Smooth muscle cell (in vitro differentiated cells): Measurements from ENCODE around the gene PROX1. TPM values are rescaled to one million over a fixed set of nuclear protein-coding genes. Genes with fewer than 3 reads are reported as not detected.
"Not testable (repeated sequence)": the region's sequence is repeated elsewhere in the genome, so short reads cannot be mapped to it uniquely, and the experiment has no call there.

Source experiments
- DNase-seq: peaks from one replicate; lab custom pipeline; 2025; ENCODE audit not compliant: unreplicated experiment; lab: John Stamatoyannopoulos, UW
- H2AFZ ChIP-seq: fragments of 200-600 bp; sonication (generic); 2 replicates; pipeline ENCODE4 v1.6.0; 2016; ENCODE audit warnings: antibody characterized with exemption, low read depth, mild to moderate bottlenecking
- H3F3A ChIP-seq: fragments of 200-600 bp; sonication (generic); 2 replicates; pipeline ENCODE4 v1.6.0; 2017; ENCODE audit warnings: antibody characterized with exemption, low read depth
- H3K27ac ChIP-seq: fragments of 200-600 bp; sonication (generic); 2 replicates; pipeline ENCODE4 v1.5.1; 2016; ENCODE audit warnings: low read depth, mild to moderate bottlenecking
- H3K27me3 ChIP-seq: fragments of 200-600 bp; sonication (generic); 2 replicates; pipeline ENCODE4 v1.6.1; 2016; ENCODE audit warnings: low read depth, mild to moderate bottlenecking
- H3K36me3 ChIP-seq: fragments of 200-600 bp; sonication (generic); 2 replicates; pipeline ENCODE4 v1.5.1; 2016; ENCODE audit warnings: low read depth
- H3K4me1 ChIP-seq: fragments of 200-600 bp; sonication (generic); 2 replicates; pipeline ENCODE4 v1.5.1; 2016; ENCODE audit warnings: low read depth
- H3K4me2 ChIP-seq: fragments of 200-600 bp; sonication (generic); 2 replicates; pipeline ENCODE4 v1.6.0; 2016; ENCODE audit warnings: mild to moderate bottlenecking
- H3K4me3 ChIP-seq: fragments of 200-600 bp; sonication (generic); 2 replicates; pipeline ENCODE4 v1.5.1; 2016; ENCODE audit warnings: mild to moderate bottlenecking
- H3K79me2 ChIP-seq: fragments of 200-600 bp; sonication (generic); 2 replicates; pipeline ENCODE4 v1.6.0; 2016; ENCODE audit warnings: low read depth, mild to moderate bottlenecking
- H3K9ac ChIP-seq: fragments of 200-600 bp; sonication (generic); 2 replicates; pipeline ENCODE4 v1.6.0; 2016; ENCODE audit warnings: low read depth
- H3K9me3 ChIP-seq: fragments of 200-600 bp; sonication (generic); replicated peaks from 2 replicates; pipeline ENCODE4 v1.5.1; 2016; ENCODE audit warnings: low read depth
- H4K20me1 ChIP-seq: fragments of 200-600 bp; sonication (generic); 2 replicates; pipeline ENCODE4 v1.6.0; 2016; ENCODE audit warnings: low read depth
- WGBS: methylation state at CpG from one replicate; pipeline ENCODE4 v1.1.7; 2016; ENCODE audit warnings: low lambda C conversion rate; 5-methylcytosine and 5-hydroxymethylcytosine counted together
- polyA plus RNA-seq: library from polyadenylated mRNA; unstranded; fragments of >200 nt; fragmentation: Nextera tagmentation; extraction: Ambion mirVana; gene quantifications from 2 replicates; pipeline ENCODE4 v1.2.1, GENCODE V29; 2016
- total RNA-seq: library from RNA; depleted of rRNA; stranded (reverse); fragments of >200 nt; gene quantifications from 2 replicates; pipeline ENCODE4 v1.2.3, GENCODE V29; 2014
- TF ChIP-seq, protein P1 (sequence below): fragments of 200-600 bp; sonication (generic); IDR thresholded peaks from 2 replicates; pipeline ENCODE4 v1.5.1; 2017; ENCODE audit warnings: borderline replicate concordance, mild to moderate bottlenecking, antibody characterized with exemption; ENCODE audit not compliant: insufficient read depth, poor library complexity, severe bottlenecking

The PROX1 gene
- total and polyA plus RNA-seq, 2 experiments from 2014 or later = 0.24 to 2.9 TPM

DNA sequence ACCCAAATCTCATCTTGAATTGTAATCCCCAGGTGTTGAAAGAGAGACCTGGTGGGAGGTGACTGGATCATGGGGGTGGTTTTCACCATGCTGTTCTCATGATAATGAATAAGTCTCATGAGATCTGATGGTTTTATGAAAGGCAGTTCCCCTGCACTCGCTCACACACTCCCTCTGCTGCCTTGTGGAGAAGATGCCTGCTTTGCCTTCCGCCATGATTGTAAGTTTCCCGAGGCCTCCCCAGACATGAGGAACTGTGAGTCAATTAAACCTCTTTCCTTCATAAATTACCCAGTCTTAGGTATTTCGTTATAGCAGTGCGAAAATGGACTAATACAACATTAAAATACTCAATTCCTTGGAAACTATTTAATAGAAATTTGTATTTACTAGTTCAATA lies 99.2 kb downstream of the PROX1 start:
- Histone ChIP-seq H3K4me2 (no peak overlapping the region), H3K27ac (no peak overlapping the region), H3K36me3 (no peaks in the 10 kb centered on the region), H4K20me1 (no peaks in the 10 kb centered on the region), H3K9me3 (no peaks in the 10 kb centered on the region), H3K27me3 (no peaks in the 10 kb centered on the region), H3K4me3 (no peak overlapping the region), H3K79me2 (no peaks in the 10 kb centered on the region), H3F3A (no peaks in the 10 kb centered on the region), H3K9ac (no peak overlapping the region), H3K4me1 (no peaks in the 10 kb centered on the region), H2AFZ (no peak overlapping the region)
- TF ChIP-seq, protein P1, sequence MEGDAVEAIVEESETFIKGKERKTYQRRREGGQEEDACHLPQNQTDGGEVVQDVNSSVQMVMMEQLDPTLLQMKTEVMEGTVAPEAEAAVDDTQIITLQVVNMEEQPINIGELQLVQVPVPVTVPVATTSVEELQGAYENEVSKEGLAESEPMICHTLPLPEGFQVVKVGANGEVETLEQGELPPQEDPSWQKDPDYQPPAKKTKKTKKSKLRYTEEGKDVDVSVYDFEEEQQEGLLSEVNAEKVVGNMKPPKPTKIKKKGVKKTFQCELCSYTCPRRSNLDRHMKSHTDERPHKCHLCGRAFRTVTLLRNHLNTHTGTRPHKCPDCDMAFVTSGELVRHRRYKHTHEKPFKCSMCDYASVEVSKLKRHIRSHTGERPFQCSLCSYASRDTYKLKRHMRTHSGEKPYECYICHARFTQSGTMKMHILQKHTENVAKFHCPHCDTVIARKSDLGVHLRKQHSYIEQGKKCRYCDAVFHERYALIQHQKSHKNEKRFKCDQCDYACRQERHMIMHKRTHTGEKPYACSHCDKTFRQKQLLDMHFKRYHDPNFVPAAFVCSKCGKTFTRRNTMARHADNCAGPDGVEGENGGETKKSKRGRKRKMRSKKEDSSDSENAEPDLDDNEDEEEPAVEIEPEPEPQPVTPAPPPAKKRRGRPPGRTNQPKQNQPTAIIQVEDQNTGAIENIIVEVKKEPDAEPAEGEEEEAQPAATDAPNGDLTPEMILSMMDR = no peak
- DNase-seq = no peak
- WGBS = 88% methylated on average over 5 of the region's 5 CpGs

- H3K4me3 ChIP-seq, H3K4me1 ChIP-seq, DNase-seq, H3K27me3 ChIP-seq, H3K36me3 ChIP-seq, H2AFZ ChIP-seq, H3K9me3 ChIP-seq, H4K20me1 ChIP-seq, H3F3A ChIP-seq, H3K4me2 ChIP-seq, H3K9ac ChIP-seq, H3K79me2 ChIP-seq, H3K27ac ChIP-seq: not testable (repeated sequence)
- WGBS = 90% methylated on average over 2 of the region's 2 CpGs
Observed at GRCh38 chr1:214089003-214089402, 101.2 kb downstream of the PROX1 start.
